ENCODE data around the gene CROCC. TPM values are rescaled to one million over a fixed set of nuclear protein-coding genes. Genes with fewer than 3 reads are reported as not detected.
"Not testable (repeated sequence)": the region's sequence is repeated elsewhere in the genome, so short reads cannot be mapped to it uniquely, and the experiment has no call there.

Gene CROCC
- total RNA-seq, 2 donors from 2014 or later: 6.9 to 21.6 TPM

DNA sequence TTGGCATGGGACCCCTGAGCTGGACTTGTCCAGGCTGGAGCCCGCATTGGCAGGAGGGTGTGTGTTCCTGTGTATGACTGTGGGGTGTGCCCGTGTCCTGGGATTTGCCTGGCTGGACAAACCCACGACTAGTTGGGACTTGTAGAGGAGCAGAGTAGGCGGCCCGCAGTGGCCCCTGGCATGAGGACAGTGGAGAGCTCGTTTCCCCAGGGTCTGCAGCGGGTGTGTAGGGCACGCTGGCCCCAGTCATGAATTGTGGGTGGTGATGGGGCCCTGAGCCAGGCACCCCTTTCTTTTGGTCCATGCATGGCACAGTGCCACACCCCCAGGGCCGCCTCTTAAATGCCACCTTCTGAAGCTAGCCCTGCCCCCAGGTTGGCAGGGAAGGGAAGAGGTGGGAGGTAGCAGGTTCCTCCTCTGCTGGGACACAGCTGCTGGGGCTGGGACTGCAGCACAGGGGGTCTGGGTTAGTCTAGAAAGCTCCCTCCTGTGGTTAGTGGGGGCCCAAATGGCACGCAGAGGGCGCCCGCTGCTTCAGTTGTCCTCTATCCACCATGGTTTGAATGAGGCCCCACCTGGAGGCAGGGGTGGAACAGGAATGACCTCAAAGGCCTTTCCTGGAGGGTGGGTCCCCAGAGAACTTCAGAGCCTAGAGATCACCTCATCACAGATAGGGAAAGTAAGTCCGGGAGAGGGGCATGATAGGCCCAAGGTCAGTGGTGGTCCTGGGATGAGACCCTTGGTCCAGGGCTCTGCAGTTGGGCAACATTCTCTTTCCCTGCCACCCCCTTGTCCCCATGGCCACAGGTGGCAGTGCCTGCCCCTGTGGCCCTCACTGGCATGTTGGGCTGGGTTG lies 4.1 kb downstream of the CROCC start:
- H3K27me3 ChIP-seq: no peaks in the 10 kb centered on the region
- no peak for DNase-seq
- no peaks in the 10 kb centered on the region for H3K36me3 ChIP-seq
- no peaks in the 10 kb centered on the region for H3K9me3 ChIP-seq
- H3K27ac ChIP-seq: no peak overlapping the region
- TF ChIP-seq, protein P1, sequence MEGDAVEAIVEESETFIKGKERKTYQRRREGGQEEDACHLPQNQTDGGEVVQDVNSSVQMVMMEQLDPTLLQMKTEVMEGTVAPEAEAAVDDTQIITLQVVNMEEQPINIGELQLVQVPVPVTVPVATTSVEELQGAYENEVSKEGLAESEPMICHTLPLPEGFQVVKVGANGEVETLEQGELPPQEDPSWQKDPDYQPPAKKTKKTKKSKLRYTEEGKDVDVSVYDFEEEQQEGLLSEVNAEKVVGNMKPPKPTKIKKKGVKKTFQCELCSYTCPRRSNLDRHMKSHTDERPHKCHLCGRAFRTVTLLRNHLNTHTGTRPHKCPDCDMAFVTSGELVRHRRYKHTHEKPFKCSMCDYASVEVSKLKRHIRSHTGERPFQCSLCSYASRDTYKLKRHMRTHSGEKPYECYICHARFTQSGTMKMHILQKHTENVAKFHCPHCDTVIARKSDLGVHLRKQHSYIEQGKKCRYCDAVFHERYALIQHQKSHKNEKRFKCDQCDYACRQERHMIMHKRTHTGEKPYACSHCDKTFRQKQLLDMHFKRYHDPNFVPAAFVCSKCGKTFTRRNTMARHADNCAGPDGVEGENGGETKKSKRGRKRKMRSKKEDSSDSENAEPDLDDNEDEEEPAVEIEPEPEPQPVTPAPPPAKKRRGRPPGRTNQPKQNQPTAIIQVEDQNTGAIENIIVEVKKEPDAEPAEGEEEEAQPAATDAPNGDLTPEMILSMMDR (IDR thresholded peaks at IDR 0.05): no peak
- no peak overlapping the region for H3K4me3 ChIP-seq
- no peak overlapping the region for H3K9ac ChIP-seq (ENCODE audit: low read depth in 2 of 2, low read length in 2 of 2)
- intact Hi-C loops (cut with DNase I): no loop called here
- no peaks in the 10 kb centered on the region for H3K4me1 ChIP-seq

DNA sequence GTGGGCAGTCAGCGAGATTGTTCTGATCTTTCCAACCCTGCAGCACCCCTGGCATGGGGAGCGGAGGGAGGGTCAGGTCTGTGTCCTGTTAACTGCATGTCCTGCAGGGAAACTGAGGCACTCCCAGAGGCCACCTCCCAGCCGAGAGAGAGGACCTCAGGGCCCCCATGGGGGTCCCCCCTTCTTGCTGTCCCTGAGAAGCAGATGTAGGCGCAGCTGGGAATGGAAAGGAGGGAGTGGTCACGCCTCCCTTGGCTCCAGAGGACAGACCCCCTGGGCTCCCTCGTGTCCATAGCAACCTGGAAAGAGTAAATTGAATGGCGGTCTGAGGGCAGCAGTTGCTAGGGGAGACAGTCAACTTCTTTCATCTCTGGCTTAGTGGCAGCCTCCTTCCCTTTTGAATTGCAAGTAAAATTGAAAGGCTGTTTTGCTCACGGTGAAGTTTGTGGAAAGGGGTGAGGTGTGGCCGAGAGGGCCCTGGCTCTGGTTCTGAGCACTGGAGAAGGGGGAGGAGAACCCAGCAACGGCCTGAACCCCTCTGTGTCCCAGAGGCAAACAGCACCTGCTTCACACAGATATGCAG lies 4.9 kb downstream of the CROCC start:
- intact Hi-C loops (cut with DNase I): no loop called here
- H3K36me3 ChIP-seq: no peaks in the 10 kb centered on the region
- DNase-seq: no peak
- TF ChIP-seq, protein P1 (IDR thresholded peaks at IDR 0.05): no peak
- H3K9ac ChIP-seq (ENCODE audit: low read depth in 2 of 2, low read length in 2 of 2): no peak overlapping the region
- no peaks in the 10 kb centered on the region for H3K9me3 ChIP-seq
- no peak overlapping the region for H3K27ac ChIP-seq
- H3K27me3 ChIP-seq: no peaks in the 10 kb centered on the region
- H3K4me3 ChIP-seq: no peak overlapping the region
- no peaks in the 10 kb centered on the region for H3K4me1 ChIP-seq

DNA sequence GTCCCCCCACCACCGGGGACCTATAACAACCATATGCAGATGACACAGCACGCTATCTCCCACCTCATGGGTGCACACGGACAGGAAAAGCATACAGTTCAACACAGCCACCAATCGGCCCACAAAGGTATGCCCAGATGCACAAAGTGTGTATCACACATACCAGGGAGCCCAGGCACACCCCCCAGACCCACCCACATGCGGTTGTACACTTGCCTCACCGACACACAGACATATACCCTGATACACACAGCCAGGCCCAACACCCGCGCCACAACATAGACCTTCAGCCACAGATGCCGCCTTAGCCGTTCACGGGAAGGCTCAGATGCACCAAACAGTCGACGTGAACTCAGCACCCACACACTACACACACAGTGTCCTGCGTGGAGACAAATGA lies 5.5 kb downstream of the CROCC start:
- Histone ChIP-seq H3K9ac (ENCODE audit: low read depth in 2 of 2, low read length in 2 of 2) (no peak overlapping the region), H3K27ac (no peak overlapping the region), H3K4me3 (no peak overlapping the region), H3K9me3 (no peaks in the 10 kb centered on the region), H3K27me3 (no peaks in the 10 kb centered on the region), H3K4me1 (no peaks in the 10 kb centered on the region), H3K36me3 (no peaks in the 10 kb centered on the region)
- TF ChIP-seq, protein P1 (IDR thresholded peaks at IDR 0.05): no peak
- intact Hi-C loops (cut with DNase I): no loop called here
- DNase-seq: no peak

DNA sequence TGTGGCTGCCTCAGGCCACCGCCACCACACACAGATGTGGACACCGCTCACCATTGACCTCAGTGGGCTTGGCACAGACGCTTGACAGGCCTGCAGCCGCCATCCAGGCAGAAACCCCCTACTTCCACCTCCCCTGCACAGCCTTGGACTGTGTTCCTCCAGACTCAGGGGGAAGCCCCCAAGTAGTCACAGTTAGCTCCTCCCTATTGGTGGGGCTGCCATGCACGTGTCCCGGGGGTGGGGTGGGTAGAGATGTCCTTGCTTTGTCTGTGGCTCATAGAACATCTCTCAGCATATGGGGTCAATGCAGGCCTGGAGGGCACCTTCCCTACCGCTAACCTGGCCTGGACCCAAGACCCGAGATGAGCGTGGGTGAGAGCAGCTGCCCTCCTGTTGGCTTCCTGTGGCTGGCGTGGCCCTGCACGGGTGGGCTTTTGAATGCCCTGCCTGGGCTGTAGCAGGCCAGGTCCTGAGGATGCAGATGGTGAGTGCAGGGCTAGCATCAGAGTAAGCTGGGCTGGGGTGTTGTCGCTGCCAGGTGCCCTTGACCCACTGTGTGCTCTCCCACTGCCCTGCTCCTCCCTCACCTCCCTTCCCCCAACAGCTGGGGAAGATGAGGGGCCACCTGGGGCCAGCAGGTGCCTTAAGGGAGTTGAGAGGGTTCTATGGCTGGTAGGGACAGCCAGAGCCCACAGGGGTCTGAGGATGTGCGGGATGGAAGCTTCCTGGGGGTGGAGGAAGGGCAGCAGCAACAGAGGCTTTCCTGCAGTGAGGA lies 6.2 kb downstream of the CROCC start:
- Histone ChIP-seq H3K9ac (ENCODE audit: low read depth in 2 of 2, low read length in 2 of 2) (no peak overlapping the region), H3K4me3 (no peak overlapping the region), H3K36me3 (no peaks in the 10 kb centered on the region), H3K27ac (no peak overlapping the region), H3K9me3 (no peaks in the 10 kb centered on the region), H3K27me3 (no peaks in the 10 kb centered on the region), H3K4me1 (no peaks in the 10 kb centered on the region)
- TF ChIP-seq, protein P1 (IDR thresholded peaks at IDR 0.05): no peak
- no peak for DNase-seq
- intact Hi-C loops (cut with DNase I): no loop called here

DNA sequence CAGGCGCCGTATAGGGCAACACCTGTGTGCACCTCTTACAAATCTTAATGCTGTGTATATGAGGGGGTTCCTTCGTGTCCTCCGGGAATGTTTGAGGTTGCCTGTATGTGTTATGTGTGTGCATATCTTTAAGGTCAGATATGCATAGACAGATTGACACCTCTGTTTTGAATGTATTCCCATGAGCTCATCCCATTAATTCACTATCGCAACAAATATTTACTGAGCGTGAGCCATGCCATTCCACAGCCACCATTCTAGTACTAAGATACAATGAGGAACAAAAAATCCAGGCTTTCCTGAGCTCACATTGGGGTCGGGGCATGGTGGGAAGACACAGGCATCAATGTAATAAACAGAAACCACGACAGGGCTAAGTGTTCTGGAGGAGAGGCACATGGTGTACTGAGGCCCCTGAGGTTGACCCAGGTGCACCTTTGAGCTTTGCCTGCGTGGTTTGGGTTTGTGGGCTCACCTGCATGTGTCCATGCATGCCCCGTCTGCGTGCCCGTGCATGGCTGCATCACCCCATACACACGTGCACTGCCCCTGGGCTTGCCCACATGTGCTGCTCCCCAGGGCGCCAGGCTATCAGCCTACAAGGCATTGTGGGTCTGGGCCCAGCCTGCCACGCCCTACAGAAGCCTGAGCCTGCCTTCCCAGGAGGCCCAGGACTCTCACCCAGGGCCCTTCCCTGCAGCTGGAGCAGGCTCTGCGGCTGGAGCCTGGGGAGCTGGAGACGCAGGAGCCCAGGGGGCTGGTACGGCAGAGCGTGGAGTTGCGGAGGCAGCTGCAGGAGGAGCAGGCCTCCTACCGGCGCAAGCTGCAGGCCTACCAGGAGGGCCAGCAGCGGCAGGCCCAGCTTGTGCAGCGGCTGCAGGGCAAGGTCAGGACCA lies 7.7 kb downstream of the CROCC start:
- H3K36me3 ChIP-seq; H3K4me3 ChIP-seq; H3K9me3 ChIP-seq; H3K9ac ChIP-seq (ENCODE audit: low read depth in 2 of 2, low read length in 2 of 2); DNase-seq; intact Hi-C loops (cut with DNase I); H3K27ac ChIP-seq; H3K4me1 ChIP-seq; H3K27me3 ChIP-seq: not testable (repeated sequence)

DNA sequence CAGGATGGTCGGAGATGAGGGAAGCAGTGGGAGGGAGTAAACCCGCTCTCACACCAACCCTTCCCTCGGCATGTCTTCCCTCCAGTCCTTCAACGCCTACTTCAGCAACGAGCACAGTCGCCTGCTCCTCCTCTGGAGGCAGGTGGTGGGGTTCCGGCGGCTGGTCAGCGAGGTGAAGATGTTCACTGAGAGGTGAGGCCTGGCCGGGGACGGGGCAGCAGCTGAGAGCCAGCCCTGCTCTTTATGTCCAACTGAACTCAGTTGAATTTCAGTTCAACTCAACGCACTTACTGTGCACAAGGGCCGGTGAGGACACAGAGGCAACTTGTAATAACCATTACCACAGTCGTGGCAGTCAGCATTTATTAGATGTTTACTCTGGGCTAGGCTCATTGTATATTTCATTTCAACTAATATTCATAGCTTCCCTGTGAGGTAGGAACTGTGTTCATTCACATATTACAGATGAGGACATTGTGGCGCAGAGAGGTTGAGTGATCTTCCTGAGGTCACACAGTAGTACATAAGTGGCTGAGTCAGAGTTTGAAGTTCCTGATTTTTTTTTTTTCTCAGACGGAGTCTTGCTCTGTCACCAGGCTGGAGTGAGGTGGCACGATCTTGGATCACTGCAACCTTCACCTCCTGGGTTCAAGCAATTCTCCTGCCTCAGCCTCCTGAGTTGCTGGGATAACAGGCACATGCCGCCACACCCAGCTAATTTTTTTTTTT lies 9.6 kb downstream of the CROCC start:
- H3K36me3 ChIP-seq; H3K9ac ChIP-seq (ENCODE audit: low read depth in 2 of 2, low read length in 2 of 2); H3K4me1 ChIP-seq; H3K27ac ChIP-seq; DNase-seq; intact Hi-C loops (cut with DNase I); H3K9me3 ChIP-seq; H3K4me3 ChIP-seq; H3K27me3 ChIP-seq: not testable (repeated sequence)

DNA sequence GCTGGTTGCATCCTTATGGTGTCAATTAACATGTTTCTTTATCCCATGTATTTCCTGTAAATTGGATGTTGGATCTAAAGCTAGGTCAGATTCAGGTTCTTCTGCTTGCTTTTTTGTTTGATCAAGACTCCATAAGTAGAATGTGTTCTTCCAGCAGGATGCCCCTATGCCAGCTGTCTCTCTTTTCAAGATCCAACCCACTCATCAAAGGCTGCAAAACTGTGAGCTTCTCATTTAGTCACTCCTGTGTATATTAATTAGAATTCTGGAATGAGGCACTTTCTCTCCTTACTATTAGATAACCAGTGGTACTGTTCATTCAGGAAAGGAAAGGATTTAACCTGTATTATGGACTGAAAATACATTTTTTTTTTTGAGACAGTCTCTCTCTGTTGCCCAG lies 12.2 kb downstream of the CROCC start:
- H3K9me3 ChIP-seq; DNase-seq; H3K27me3 ChIP-seq; intact Hi-C loops (cut with DNase I); H3K9ac ChIP-seq (ENCODE audit: low read depth in 2 of 2, low read length in 2 of 2); H3K27ac ChIP-seq; H3K36me3 ChIP-seq; H3K4me1 ChIP-seq; H3K4me3 ChIP-seq: not testable (repeated sequence)

DNA sequence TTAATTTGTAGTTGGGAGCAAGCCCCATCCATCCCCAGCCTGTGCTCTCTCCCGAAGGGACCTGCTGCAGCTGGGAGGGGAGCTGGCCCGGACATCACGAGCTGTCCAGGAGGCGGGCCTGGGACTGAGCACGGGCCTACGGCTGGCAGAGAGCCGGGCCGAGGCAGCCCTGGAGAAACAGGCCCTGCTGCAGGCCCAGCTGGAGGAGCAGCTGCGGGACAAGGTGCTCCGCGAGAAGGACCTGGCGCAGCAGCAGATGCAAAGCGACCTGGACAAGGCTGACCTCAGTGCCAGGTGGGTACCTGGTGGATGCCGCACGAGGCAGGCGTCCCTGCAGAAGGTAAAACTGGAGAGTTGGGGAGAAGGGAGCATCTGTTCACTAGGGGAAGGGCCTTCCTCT lies 14.8 kb downstream of the CROCC start:
- H3K36me3 ChIP-seq; H3K9ac ChIP-seq (ENCODE audit: low read depth in 2 of 2, low read length in 2 of 2); H3K4me3 ChIP-seq; H3K4me1 ChIP-seq; H3K27ac ChIP-seq; DNase-seq; H3K27me3 ChIP-seq; H3K9me3 ChIP-seq; intact Hi-C loops (cut with DNase I): not testable (repeated sequence)
